ENCODE measurements around the gene BACH2. TPM values are rescaled to one million over a fixed set of nuclear protein-coding genes. Genes with fewer than 3 reads are reported as not detected.

The BACH2 gene
- polyA plus RNA-seq, 1 donor from 2014 or later: 45.5 TPM

DNA sequence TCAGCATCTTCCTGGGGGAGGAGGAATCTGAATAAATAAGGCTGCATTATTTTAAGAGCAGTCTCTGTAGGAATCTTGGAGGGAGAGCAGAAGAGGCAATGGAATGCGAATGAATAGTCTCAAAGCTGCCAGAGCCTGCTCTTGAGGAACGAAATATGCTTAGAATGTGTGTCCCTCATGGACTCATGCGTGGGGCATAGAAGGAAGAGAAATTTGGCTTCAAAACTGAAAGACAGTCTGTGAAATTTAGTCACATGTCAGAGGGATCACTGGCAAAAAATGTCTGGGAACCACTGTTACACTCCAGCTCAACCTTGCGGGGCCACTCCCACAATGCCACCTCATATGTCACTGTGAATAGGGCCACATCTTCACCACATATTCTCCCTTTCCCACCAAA is 306.9 kb downstream of the BACH2 start:
- H3F3A ChIP-seq (ENCODE audit: insufficient read depth, low read length, poor library complexity, severe bottlenecking): no peaks in the 10 kb centered on the region
- H3K27me3 ChIP-seq (ENCODE audit: insufficient read depth, low read depth, low read length): no peaks in the 10 kb centered on the region
- H3K9ac ChIP-seq (ENCODE audit: low read length): no peak overlapping the region
- peaks cover 15% of the 10 kb centered on the region for H3K79me2 ChIP-seq (replicated peaks; ENCODE audit: insufficient read depth, low read length)
- H3K4me2 ChIP-seq (ENCODE audit: low read length): no peak overlapping the region
- TF ChIP-seq SMC3 (conservative IDR thresholded peaks at IDR 0.05; ENCODE audit: poor library complexity): no peak
- TF ChIP-seq EZH2 (IDR thresholded peaks at IDR 0.05; ENCODE audit: borderline replicate concordance, insufficient read depth, low read length, poor library complexity, severe bottlenecking): no peak
- TF ChIP-seq, protein P1, sequence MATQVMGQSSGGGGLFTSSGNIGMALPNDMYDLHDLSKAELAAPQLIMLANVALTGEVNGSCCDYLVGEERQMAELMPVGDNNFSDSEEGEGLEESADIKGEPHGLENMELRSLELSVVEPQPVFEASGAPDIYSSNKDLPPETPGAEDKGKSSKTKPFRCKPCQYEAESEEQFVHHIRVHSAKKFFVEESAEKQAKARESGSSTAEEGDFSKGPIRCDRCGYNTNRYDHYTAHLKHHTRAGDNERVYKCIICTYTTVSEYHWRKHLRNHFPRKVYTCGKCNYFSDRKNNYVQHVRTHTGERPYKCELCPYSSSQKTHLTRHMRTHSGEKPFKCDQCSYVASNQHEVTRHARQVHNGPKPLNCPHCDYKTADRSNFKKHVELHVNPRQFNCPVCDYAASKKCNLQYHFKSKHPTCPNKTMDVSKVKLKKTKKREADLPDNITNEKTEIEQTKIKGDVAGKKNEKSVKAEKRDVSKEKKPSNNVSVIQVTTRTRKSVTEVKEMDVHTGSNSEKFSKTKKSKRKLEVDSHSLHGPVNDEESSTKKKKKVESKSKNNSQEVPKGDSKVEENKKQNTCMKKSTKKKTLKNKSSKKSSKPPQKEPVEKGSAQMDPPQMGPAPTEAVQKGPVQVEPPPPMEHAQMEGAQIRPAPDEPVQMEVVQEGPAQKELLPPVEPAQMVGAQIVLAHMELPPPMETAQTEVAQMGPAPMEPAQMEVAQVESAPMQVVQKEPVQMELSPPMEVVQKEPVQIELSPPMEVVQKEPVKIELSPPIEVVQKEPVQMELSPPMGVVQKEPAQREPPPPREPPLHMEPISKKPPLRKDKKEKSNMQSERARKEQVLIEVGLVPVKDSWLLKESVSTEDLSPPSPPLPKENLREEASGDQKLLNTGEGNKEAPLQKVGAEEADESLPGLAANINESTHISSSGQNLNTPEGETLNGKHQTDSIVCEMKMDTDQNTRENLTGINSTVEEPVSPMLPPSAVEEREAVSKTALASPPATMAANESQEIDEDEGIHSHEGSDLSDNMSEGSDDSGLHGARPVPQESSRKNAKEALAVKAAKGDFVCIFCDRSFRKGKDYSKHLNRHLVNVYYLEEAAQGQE (IDR thresholded peaks at IDR 0.05; ENCODE audit: borderline replicate concordance): no peak
- TF ChIP-seq POLR2AphosphoS5 (IDR thresholded peaks at IDR 0.05): no peak
- TF ChIP-seq, protein P2, sequence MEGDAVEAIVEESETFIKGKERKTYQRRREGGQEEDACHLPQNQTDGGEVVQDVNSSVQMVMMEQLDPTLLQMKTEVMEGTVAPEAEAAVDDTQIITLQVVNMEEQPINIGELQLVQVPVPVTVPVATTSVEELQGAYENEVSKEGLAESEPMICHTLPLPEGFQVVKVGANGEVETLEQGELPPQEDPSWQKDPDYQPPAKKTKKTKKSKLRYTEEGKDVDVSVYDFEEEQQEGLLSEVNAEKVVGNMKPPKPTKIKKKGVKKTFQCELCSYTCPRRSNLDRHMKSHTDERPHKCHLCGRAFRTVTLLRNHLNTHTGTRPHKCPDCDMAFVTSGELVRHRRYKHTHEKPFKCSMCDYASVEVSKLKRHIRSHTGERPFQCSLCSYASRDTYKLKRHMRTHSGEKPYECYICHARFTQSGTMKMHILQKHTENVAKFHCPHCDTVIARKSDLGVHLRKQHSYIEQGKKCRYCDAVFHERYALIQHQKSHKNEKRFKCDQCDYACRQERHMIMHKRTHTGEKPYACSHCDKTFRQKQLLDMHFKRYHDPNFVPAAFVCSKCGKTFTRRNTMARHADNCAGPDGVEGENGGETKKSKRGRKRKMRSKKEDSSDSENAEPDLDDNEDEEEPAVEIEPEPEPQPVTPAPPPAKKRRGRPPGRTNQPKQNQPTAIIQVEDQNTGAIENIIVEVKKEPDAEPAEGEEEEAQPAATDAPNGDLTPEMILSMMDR (IDR thresholded peaks at IDR 0.05; ENCODE audit: poor library complexity, severe bottlenecking): no peak
- TF ChIP-seq EP300 (conservative IDR thresholded peaks at IDR 0.05; ENCODE audit: poor library complexity, severe bottlenecking): no peak
- TF ChIP-seq RAD21 (conservative IDR thresholded peaks at IDR 0.05): no peak
- no peak for TF ChIP-seq TAF1 (IDR thresholded peaks at IDR 0.05; ENCODE audit: low read depth)
- no peak for TF ChIP-seq MXI1 (conservative IDR thresholded peaks at IDR 0.05; ENCODE audit: poor library complexity, severe bottlenecking)
- no peaks in the 10 kb centered on the region for H3K36me3 ChIP-seq (ENCODE audit: insufficient read depth, low read length)
- H2AFZ ChIP-seq (ENCODE audit: low read depth, low read length): no peak overlapping the region
- H3K27ac ChIP-seq (ENCODE audit: low read length): no peak overlapping the region
- H3K9me2 ChIP-seq (ENCODE audit: insufficient read depth, low read length): no peaks in the 10 kb centered on the region
- H3K4me3 ChIP-seq (ENCODE audit: low read length): no peak overlapping the region
- no peaks in the 10 kb centered on the region for H3K9me3 ChIP-seq (ENCODE audit: low read length)
- H4K20me1 ChIP-seq (ENCODE audit: insufficient read depth): no peaks in the 10 kb centered on the region

GRCh38 chr6:89987830-89988229 is 308.8 kb downstream of the BACH2 start:
- H3K4me2 ChIP-seq (ENCODE audit: low read length): no peak overlapping the region

More at GRCh38 chr6:89987830-89988229, 308.8 kb downstream of the BACH2 start:
- Histone ChIP-seq H2AFZ (ENCODE audit: low read depth, low read length) (no peak overlapping the region), H4K20me1 (ENCODE audit: insufficient read depth) (no peaks in the 10 kb centered on the region), H3K9me2 (ENCODE audit: insufficient read depth, low read length) (no peaks in the 10 kb centered on the region), H3K27ac (ENCODE audit: low read length) (no peak overlapping the region), H3K79me2 (replicated peaks; ENCODE audit: insufficient read depth, low read length) (peaks cover 18% of the 10 kb centered on the region), H3K9ac (ENCODE audit: low read length) (no peak overlapping the region), H3K4me3 (ENCODE audit: low read length) (no peak overlapping the region), H3K36me3 (ENCODE audit: insufficient read depth, low read length) (no peaks in the 10 kb centered on the region), H3F3A (ENCODE audit: insufficient read depth, low read length, poor library complexity, severe bottlenecking) (no peaks in the 10 kb centered on the region), H3K27me3 (ENCODE audit: insufficient read depth, low read depth, low read length) (no peaks in the 10 kb centered on the region), H3K9me3 (ENCODE audit: low read length) (no peaks in the 10 kb centered on the region)
- TF ChIP-seq MXI1 (conservative IDR thresholded peaks at IDR 0.05; ENCODE audit: poor library complexity, severe bottlenecking) (no peak), POLR2AphosphoS5 (IDR thresholded peaks at IDR 0.05) (no peak), TAF1 (IDR thresholded peaks at IDR 0.05; ENCODE audit: low read depth) (no peak), EP300 (conservative IDR thresholded peaks at IDR 0.05; ENCODE audit: poor library complexity, severe bottlenecking) (no peak), EZH2 (IDR thresholded peaks at IDR 0.05; ENCODE audit: borderline replicate concordance, insufficient read depth, low read length, poor library complexity, severe bottlenecking) (no peak), SMC3 (conservative IDR thresholded peaks at IDR 0.05; ENCODE audit: poor library complexity) (no peak), RAD21 (conservative IDR thresholded peaks at IDR 0.05) (no peak)
- TF ChIP-seq, protein P2 (IDR thresholded peaks at IDR 0.05; ENCODE audit: poor library complexity, severe bottlenecking): no peak
- TF ChIP-seq, protein P1 (IDR thresholded peaks at IDR 0.05; ENCODE audit: borderline replicate concordance): no peak
